ENCODE measurements around the gene PPP1R10. TPM values are rescaled to one million over a fixed set of nuclear protein-coding genes. Genes with fewer than 3 reads are reported as not detected.

The PPP1R10 gene
- total and polyA plus RNA-seq, 2 donors = 24.9 to 37.8 TPM

GRCh38 chr6:30570740-30571074 lies 46.3 kb downstream of the PPP1R10 start:
- DNase-seq (ENCODE audit: low read depth in 6 of 9, low spot score in 9 of 9) = no peak
- Histone ChIP-seq H3K4me1 (ENCODE audit: control insufficient read depth in 2 of 2, insufficient read depth in 2 of 2, low read length in 2 of 2) (peaks cover 23 to 29% of the 10 kb centered on the region in 2 donors), H3K4me3 (ENCODE audit: low read length in 2 of 2) (peak overlapping the region; percentile 64 to 93), H3K36me3 (ENCODE audit: control insufficient read depth in 2 of 2, insufficient read depth in 2 of 2, low read length in 1 of 2) (peaks cover 0 to 11% of the 10 kb centered on the region in 2 donors), H3K27ac (ENCODE audit: low read depth in 1 of 2, low read length in 1 of 2) (peak overlapping the region; percentile 10 to 70), H3K27me3 (ENCODE audit: control insufficient read depth in 2 of 2, insufficient read depth in 1 of 2, low read length in 1 of 2) (no peaks in the 10 kb centered on the region), H3K9me3 (ENCODE audit: control insufficient read depth in 2 of 2, insufficient read depth in 1 of 2, low read length in 1 of 2) (no peaks in the 10 kb centered on the region)
- WGBS = 2% methylated on average over 18 of the region's 18 CpGs

- DNase-seq (ENCODE audit: low read depth in 6 of 9, low spot score in 9 of 9) = peak in 1 of 9 donors; percentile 19
- Histone ChIP-seq H3K9me3 (ENCODE audit: control insufficient read depth in 2 of 2, insufficient read depth in 1 of 2, low read length in 1 of 2) (no peaks in the 10 kb centered on the region), H3K36me3 (ENCODE audit: control insufficient read depth in 2 of 2, insufficient read depth in 2 of 2, low read length in 1 of 2) (peaks cover 0 to 6% of the 10 kb centered on the region in 2 donors), H3K4me3 (ENCODE audit: low read length in 2 of 2) (no peak overlapping the region), H3K27ac (ENCODE audit: low read depth in 1 of 2, low read length in 1 of 2) (no peak overlapping the region), H3K27me3 (ENCODE audit: control insufficient read depth in 2 of 2, insufficient read depth in 1 of 2, low read length in 1 of 2) (no peaks in the 10 kb centered on the region), H3K4me1 (ENCODE audit: control insufficient read depth in 2 of 2, insufficient read depth in 2 of 2, low read length in 2 of 2) (peaks cover 23 to 29% of the 10 kb centered on the region in 2 donors)
- WGBS = 98% methylated on average over 1 of the region's 1 CpG
Observed at GRCh38 chr6:30570263-30570662, 46.8 kb downstream of the PPP1R10 start.

- no peaks in the 10 kb centered on the region for H3K9me3 ChIP-seq (ENCODE audit: control insufficient read depth in 2 of 2, insufficient read depth in 1 of 2, low read length in 1 of 2)
- peaks cover 14 to 23% of the 10 kb centered on the region in 2 donors for H3K4me1 ChIP-seq (ENCODE audit: control insufficient read depth in 2 of 2, insufficient read depth in 2 of 2, low read length in 2 of 2)
- H3K27me3 ChIP-seq (ENCODE audit: control insufficient read depth in 2 of 2, insufficient read depth in 1 of 2, low read length in 1 of 2) = no peaks in the 10 kb centered on the region
- H3K27ac ChIP-seq (ENCODE audit: low read depth in 1 of 2, low read length in 1 of 2) = no peak overlapping the region
- 66% methylated on average over 3 of the region's 3 CpGs for WGBS
- no peak overlapping the region for H3K4me3 ChIP-seq (ENCODE audit: low read length in 2 of 2)
- DNase-seq (ENCODE audit: low read depth in 6 of 9, low spot score in 9 of 9) = no peak
- H3K36me3 ChIP-seq (ENCODE audit: control insufficient read depth in 2 of 2, insufficient read depth in 2 of 2, low read length in 1 of 2) = peaks cover 2 to 9% of the 10 kb centered on the region in 2 donors
Observed at GRCh38 chr6:30568245-30568644, 48.8 kb downstream of the PPP1R10 start.

GRCh38 chr6:30565772-30566171 lies 51.3 kb downstream of the PPP1R10 start:
- Histone ChIP-seq H3K4me3 (ENCODE audit: low read length in 2 of 2) (no peak overlapping the region), H3K9me3 (ENCODE audit: control insufficient read depth in 2 of 2, insufficient read depth in 1 of 2, low read length in 1 of 2) (no peaks in the 10 kb centered on the region), H3K4me1 (ENCODE audit: control insufficient read depth in 2 of 2, insufficient read depth in 2 of 2, low read length in 2 of 2) (peaks cover 5 to 8% of the 10 kb centered on the region in 2 donors), H3K27me3 (ENCODE audit: control insufficient read depth in 2 of 2, insufficient read depth in 1 of 2, low read length in 1 of 2) (no peaks in the 10 kb centered on the region), H3K36me3 (ENCODE audit: control insufficient read depth in 2 of 2, insufficient read depth in 2 of 2, low read length in 1 of 2) (peaks cover 20 to 29% of the 10 kb centered on the region in 2 donors), H3K27ac (ENCODE audit: low read depth in 1 of 2, low read length in 1 of 2) (no peak overlapping the region)
- no peak for DNase-seq (ENCODE audit: low read depth in 6 of 9, low spot score in 9 of 9)

GRCh38 chr6:30564114-30564513 lies 52.9 kb downstream of the PPP1R10 start:
- Histone ChIP-seq H3K4me1 (ENCODE audit: control insufficient read depth in 2 of 2, insufficient read depth in 2 of 2, low read length in 2 of 2) (no peaks in the 10 kb centered on the region), H3K36me3 (ENCODE audit: control insufficient read depth in 2 of 2, insufficient read depth in 2 of 2, low read length in 1 of 2) (peaks cover 20 to 29% of the 10 kb centered on the region in 2 donors), H3K27me3 (ENCODE audit: control insufficient read depth in 2 of 2, insufficient read depth in 1 of 2, low read length in 1 of 2) (no peaks in the 10 kb centered on the region), H3K9me3 (ENCODE audit: control insufficient read depth in 2 of 2, insufficient read depth in 1 of 2, low read length in 1 of 2) (no peaks in the 10 kb centered on the region), H3K4me3 (ENCODE audit: low read length in 2 of 2) (no peak overlapping the region), H3K27ac (ENCODE audit: low read depth in 1 of 2, low read length in 1 of 2) (no peak overlapping the region)
- 95% methylated on average over 1 of the region's 1 CpG for WGBS
- DNase-seq (ENCODE audit: low read depth in 6 of 9, low spot score in 9 of 9) = no peak

GRCh38 chr6:30562470-30563425 lies 54.3 kb downstream of the PPP1R10 start:
- WGBS = 97% methylated on average over 14 of the region's 14 CpGs
- Histone ChIP-seq H3K27ac (ENCODE audit: low read depth in 1 of 2, low read length in 1 of 2) (no peak overlapping the region), H3K9me3 (ENCODE audit: control insufficient read depth in 2 of 2, insufficient read depth in 1 of 2, low read length in 1 of 2) (no peaks in the 10 kb centered on the region), H3K4me1 (ENCODE audit: control insufficient read depth in 2 of 2, insufficient read depth in 2 of 2, low read length in 2 of 2) (peaks cover 3 to 4% of the 10 kb centered on the region in 2 donors), H3K27me3 (ENCODE audit: control insufficient read depth in 2 of 2, insufficient read depth in 1 of 2, low read length in 1 of 2) (no peaks in the 10 kb centered on the region), H3K36me3 (ENCODE audit: control insufficient read depth in 2 of 2, insufficient read depth in 2 of 2, low read length in 1 of 2) (peaks cover 20 to 29% of the 10 kb centered on the region in 2 donors), H3K4me3 (ENCODE audit: low read length in 2 of 2) (no peak overlapping the region)
- no peak for DNase-seq (ENCODE audit: low read depth in 6 of 9, low spot score in 9 of 9)

- Histone ChIP-seq H3K4me1 (ENCODE audit: control insufficient read depth in 2 of 2, insufficient read depth in 2 of 2, low read length in 2 of 2) (peaks cover 3 to 8% of the 10 kb centered on the region in 2 donors), H3K9me3 (ENCODE audit: control insufficient read depth in 2 of 2, insufficient read depth in 1 of 2, low read length in 1 of 2) (no peaks in the 10 kb centered on the region), H3K36me3 (ENCODE audit: control insufficient read depth in 2 of 2, insufficient read depth in 2 of 2, low read length in 1 of 2) (peaks cover 20 to 29% of the 10 kb centered on the region in 2 donors), H3K27ac (ENCODE audit: low read depth in 1 of 2, low read length in 1 of 2) (no peak overlapping the region), H3K4me3 (ENCODE audit: low read length in 2 of 2) (no peak overlapping the region), H3K27me3 (ENCODE audit: control insufficient read depth in 2 of 2, insufficient read depth in 1 of 2, low read length in 1 of 2) (no peaks in the 10 kb centered on the region)
- DNase-seq (ENCODE audit: low read depth in 6 of 9, low spot score in 9 of 9) = no peak
- WGBS = 98% methylated on average over 3 of the region's 3 CpGs
Observed at GRCh38 chr6:30560930-30561329, 56.1 kb downstream of the PPP1R10 start.

- peak overlapping the region; percentile 88 to 96 for H3K4me3 ChIP-seq (ENCODE audit: low read length in 2 of 2)
- 1% methylated on average over 6 of the region's 6 CpGs for WGBS
- H3K36me3 ChIP-seq (ENCODE audit: control insufficient read depth in 2 of 2, insufficient read depth in 2 of 2, low read length in 1 of 2) = peaks cover 27 to 38% of the 10 kb centered on the region in 2 donors
- peak overlapping the region; percentile 96 for H3K27ac ChIP-seq (ENCODE audit: low read depth in 1 of 2, low read length in 1 of 2)
- peak in 5 of 9 donors; percentile 50 to 84 (median 69) for DNase-seq (ENCODE audit: low read depth in 6 of 9, low spot score in 9 of 9)
- no peaks in the 10 kb centered on the region for H3K27me3 ChIP-seq (ENCODE audit: control insufficient read depth in 2 of 2, insufficient read depth in 1 of 2, low read length in 1 of 2)
- no peaks in the 10 kb centered on the region for H3K9me3 ChIP-seq (ENCODE audit: control insufficient read depth in 2 of 2, insufficient read depth in 1 of 2, low read length in 1 of 2)
- H3K4me1 ChIP-seq (ENCODE audit: control insufficient read depth in 2 of 2, insufficient read depth in 2 of 2, low read length in 2 of 2) = peaks cover 7 to 21% of the 10 kb centered on the region in 2 donors
Observed at GRCh38 chr6:30557683-30557981, 59.4 kb downstream of the PPP1R10 start.

- H3K9me3 ChIP-seq (ENCODE audit: control insufficient read depth in 2 of 2, insufficient read depth in 1 of 2, low read length in 1 of 2) = no peaks in the 10 kb centered on the region
- under 1% methylated on average over 42 of the region's 42 CpGs for WGBS
- H3K27me3 ChIP-seq (ENCODE audit: control insufficient read depth in 2 of 2, insufficient read depth in 1 of 2, low read length in 1 of 2) = no peaks in the 10 kb centered on the region
- peak within 1 kb of the TSS; percentile 96 to 98 for H3K27ac ChIP-seq (ENCODE audit: low read depth in 1 of 2, low read length in 1 of 2)
- H3K4me3 ChIP-seq (ENCODE audit: low read length in 2 of 2) = peak within 1 kb of the TSS; percentile 88 to 96
- peaks cover 27 to 38% of the 10 kb centered on the region in 2 donors for H3K36me3 ChIP-seq (ENCODE audit: control insufficient read depth in 2 of 2, insufficient read depth in 2 of 2, low read length in 1 of 2)
- DNase-seq (ENCODE audit: low read depth in 6 of 9, low spot score in 9 of 9) = peak; percentile 37 to 92 (median 80)
- H3K4me1 ChIP-seq (ENCODE audit: control insufficient read depth in 2 of 2, insufficient read depth in 2 of 2, low read length in 2 of 2) = peaks cover 7 to 21% of the 10 kb centered on the region in 2 donors
Observed at GRCh38 chr6:30556906-30557682, 59.9 kb downstream of the PPP1R10 start, which contains the start of gene PRR3. TSS of gene PRR3 (plus strand) at chr6:30557295. CDS start at chr6:30557345, 50 bp downstream.
